Pons (tissue), 1 donor: ENCODE measurements around the gene MRPL48.
"Not testable (repeated sequence)": the region's sequence is repeated elsewhere in the genome, so short reads cannot be mapped to it uniquely, and the experiment has no call there.

Source experiments
- DNase-seq: peaks from one replicate; pipeline ENCODE4 v3.0.0-alpha.2; 2016; ENCODE audit warnings: low spot score

Gene MRPL48

GRCh38 chr11:73839123-73839457, 51.4 kb downstream of the MRPL48 start:
- no peak for DNase-seq

GRCh38 chr11:73851046-73851764, 63.5 kb downstream of the MRPL48 start:
- DNase-seq: no peak

DNA sequence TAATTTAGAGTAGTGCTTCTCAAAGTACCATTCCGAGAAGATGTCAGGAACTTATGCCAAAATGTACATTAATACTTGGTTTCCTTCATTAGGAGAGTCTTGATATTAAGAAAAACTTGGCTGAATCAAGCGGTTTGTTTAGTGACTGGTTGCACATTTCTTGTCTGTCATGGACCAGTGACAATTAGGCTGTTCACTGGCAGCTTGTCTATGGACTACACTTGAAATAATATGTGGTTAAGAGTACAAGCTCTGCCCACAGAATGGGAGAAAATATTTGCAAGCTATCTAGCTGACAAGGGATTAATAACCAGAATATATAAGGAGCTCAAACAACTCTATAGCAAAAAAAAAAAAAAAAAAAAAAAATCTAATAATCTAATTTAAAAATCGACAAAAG, 64.4 kb downstream of the MRPL48 start:
- peak; percentile 41 for DNase-seq

DNA sequence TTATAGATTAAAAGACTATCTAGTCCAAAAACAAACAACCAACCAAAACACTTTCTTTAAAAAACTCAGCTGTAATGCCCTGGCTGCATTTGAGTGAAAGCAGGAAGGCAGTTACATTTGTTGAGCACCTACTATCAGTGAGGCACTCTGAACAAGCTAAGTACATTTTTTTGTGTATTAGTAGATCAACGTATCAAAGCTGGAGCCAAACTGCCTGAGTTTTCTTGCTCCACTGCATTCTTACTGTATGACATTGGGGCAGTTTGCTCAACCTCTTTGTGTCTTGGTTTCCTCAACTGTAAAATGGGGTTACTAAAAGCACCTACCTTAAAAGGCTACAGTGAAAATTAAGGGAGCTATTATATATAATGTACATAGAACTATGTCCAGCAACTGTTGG, 67.0 kb downstream of the MRPL48 start:
- DNase-seq: no peak

DNA sequence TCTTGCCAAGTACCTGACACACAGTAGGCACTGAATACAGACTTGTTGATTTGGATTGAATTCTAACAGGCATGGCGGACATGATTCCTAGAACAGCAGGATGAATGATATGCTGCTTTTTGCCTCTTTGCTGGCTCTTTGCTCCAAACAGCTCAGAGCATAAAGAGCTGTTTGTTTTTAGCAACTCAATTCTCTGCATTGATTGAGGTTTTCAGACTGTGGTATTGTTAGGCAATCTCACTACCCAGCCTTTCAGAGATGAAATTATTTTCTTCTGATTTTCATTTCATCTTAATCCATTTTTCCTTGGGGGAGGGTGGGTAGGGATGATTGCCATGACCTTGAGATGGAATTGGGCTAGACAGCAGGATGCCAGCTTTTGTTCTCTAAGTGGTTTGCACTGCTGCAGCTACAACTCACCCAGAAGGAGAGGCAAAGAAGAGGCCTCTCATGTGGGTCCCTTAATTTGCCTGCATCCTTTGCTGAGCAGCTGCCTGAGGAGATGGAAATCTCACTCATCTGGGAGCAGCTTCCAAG, 68.4 kb downstream of the MRPL48 start:
- peak; percentile 96 for DNase-seq

DNA sequence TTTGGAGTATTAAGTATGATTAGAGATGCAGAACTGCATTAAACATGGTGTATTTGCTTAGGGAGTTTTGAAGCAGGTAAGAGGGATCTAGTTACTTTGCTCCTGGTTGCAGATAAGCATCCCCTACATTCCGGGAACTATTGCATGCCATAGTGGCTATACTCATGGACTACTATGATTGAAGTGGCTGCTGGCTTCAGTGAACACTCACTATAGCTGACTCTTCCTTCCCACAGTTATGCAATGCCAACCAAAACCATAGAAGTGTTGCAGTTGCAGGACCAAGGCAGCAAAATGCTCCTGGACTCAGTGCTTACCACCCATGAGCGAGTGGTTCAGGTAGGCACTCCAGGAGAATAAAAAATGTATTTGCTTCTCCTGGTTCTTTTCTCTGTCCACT, 72.0 kb downstream of the MRPL48 start:
- DNase-seq: no peak

DNA sequence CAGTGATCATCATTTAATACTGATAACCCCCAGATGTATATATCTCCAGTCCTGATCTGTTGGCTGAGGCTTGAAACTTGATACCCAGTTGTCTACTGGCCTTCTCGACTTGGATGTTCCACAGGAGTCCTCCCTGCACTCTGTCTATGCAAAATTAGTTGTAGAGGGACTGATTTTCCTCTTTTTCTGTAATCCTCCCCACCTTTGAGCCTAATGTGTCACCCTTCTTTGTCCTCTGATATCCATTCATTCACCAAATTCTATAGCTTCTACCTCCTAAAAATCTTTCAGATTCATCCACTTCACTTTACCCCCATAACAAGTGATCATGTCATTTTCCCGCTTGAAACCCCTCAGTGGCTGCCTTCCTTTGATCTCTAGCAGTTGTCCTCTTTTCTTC, 72.5 kb downstream of the MRPL48 start:
- DNase-seq: no peak

- no peak for DNase-seq
These were observed 75.3 kb downstream of the MRPL48 start for GRCh38 chr11:73862986-73863385.

DNA sequence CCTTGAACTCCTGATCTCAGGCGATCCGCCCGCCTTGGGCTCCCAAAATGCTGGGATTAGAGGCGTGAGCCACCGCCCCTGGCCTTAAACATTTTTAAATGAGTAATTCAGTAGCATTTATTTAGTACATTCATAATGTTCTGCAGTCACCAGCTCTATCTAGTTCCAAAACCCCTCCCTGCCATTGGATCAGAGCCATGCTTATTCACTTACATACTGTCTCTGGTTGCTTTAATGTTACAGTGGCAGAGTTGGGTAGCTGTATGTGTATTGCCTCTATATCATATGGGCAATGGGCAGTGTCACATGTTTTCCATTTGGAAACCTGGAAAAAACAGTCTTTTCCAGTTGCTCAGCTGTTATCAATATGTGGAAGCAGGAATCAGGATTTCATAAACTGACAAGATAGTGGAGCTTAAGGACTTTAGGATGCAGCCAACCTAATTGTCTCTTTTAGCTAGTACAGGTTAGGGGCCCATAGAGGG, 78.5 kb downstream of the MRPL48 start:
- no peak for DNase-seq

- DNase-seq: no peak
These were observed 78.9 kb downstream of the MRPL48 start for GRCh38 chr11:73866586-73866996.

GRCh38 chr11:73869332-73869949, 81.8 kb downstream of the MRPL48 start:
- DNase-seq: no peak

GRCh38 chr11:73870261-73870660, 82.6 kb downstream of the MRPL48 start:
- DNase-seq: no peak

DNA sequence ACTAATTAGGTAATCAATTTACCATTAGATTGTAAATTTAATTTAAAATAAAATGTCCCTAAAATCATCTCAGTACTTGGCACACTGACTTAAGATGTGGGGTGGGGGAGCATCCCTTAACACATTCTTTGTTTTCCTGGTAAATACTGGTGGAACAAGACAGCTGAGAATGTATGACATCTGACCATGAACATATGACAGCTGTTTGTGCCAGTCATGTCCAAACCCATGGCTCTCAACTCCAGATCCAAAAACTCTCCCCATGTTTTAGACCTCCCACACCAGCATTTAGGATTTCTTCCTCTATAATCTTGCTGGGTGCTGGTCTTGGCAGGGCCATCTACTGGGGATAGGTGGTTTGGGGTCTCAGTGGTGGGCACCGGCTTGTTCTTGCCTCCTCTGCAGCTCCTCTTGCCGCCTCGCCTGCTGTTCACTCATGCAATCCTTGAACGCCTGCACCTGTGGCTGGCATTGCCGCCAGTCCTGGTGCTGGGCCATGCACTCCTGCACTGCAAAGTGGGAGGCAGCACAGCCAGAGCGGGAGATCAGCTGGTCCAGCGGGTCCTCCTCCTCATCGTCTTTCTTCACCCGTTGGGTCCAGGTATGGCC, 85.2 kb downstream of the MRPL48 start:
- DNase-seq: no peak

- no peak for DNase-seq
These were observed 87.7 kb downstream of the MRPL48 start for GRCh38 chr11:73875380-73875779.

DNA sequence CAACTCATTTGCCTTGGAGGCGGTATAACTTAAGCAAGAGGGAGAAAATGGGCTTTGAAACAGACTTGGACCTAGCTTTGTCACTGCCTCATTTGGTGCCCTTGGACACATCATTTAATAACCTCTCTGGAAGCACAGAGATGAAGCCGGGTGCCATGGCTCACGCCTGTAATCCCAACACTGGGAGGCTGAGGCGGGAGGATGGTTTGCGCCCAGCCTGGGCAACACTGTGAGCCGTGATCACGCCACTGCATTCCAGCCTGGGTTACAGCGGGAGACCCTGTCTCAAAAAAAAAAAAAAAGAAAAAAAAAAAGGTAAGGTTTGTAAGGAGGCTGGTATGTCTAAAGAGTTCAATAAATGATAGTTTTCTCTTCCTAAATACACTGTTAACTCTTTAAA, 88.2 kb downstream of the MRPL48 start:
- no peak for DNase-seq

GRCh38 chr11:73876424-73877310, 89.0 kb downstream of the MRPL48 start, which contains the start of the genes COA4 and PAAF1:
Gene COA4, minus strand, starts transcription at chr11:73876846. Its CDS starts 3,468 bp downstream, at chr11:73873378.
Gene PAAF1, plus strand, starts transcription at chr11:73876999. Its CDS starts 23 bp downstream, at chr11:73877022.
- peak; percentile 98 for DNase-seq

- no peak for DNase-seq
These were observed 91.1 kb downstream of the MRPL48 start for GRCh38 chr11:73878771-73879170.

DNA sequence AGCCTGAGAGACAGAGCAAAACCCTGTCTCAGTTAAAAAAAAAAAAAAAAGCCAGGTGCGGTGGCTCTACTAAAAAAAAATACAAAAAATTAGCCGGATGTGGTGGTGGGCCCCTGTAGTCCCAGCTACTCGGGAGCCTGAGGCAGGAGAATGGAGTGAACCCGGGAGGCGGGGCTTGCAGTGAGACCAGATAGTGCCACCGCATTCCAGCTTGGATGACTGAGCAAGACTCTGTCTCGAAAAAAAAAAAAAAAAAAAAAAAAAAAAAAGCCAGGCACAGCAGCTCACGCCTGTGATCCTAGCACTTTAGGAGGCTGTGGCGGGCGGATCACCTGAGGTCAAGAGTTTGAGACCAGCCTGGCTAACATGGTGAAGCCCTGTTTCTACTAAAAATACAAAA, 92.8 kb downstream of the MRPL48 start:
- not testable (repeated sequence) for DNase-seq

DNA sequence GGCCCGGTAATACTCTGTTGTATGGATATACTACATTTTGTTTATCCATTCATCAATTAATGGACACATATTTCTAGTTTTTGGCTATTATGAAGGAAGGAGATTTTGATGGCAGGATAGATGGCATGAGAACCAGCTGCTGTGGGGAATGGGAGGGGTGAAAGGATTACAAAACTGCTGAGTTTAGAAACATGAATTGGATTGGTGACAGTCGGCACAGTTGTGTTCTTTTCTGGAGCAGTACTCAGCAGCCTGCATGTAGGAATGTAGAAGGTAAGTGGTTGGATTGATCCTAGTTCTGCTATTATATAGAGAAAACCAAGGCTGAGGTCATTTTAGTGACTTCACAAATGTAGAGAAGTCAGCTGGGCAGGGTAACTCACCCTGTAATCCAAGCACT, 96.2 kb downstream of the MRPL48 start:
- no peak for DNase-seq

- no peak for DNase-seq
These were observed 100.6 kb downstream of the MRPL48 start for GRCh38 chr11:73888244-73888643.

DNA sequence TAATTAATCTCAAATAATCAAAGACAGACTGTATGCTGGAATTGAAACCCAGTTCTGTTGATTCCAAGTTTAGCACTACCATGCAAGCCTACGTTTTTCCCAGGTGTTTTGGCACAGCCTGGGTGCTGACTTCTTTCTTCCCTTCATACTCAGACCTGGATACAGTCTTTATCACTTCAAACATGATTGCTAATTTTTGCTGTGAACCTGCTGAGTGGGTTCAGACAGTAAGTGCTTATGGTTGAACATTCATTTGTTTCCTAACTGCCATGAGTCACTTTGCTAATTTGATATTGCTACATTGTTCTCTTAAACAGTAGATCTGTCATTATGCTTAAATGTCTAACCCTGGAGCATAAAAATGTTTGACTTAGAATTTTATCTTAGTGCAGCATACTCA, 101.3 kb downstream of the MRPL48 start:
- DNase-seq: no peak

GRCh38 chr11:73889536-73889935, 101.9 kb downstream of the MRPL48 start:
- no peak for DNase-seq
